K562 (cell line): Measurements from ENCODE around the gene ZNF692. TPM values are rescaled to one million over a fixed set of nuclear protein-coding genes. Genes with fewer than 3 reads are reported as not detected.

Source experiments
- ATAC-seq: fragments of 200-7000 bp; cut with Tn5 transposase; 3 replicates; pipeline ENCODE4 v1.9.1; 2020; ENCODE audit warnings: moderate library complexity
- BruUV-seq: library from RNA; stranded (reverse); fragments of 400-500 nt; replicated peaks from 2 replicates; lab custom pipeline; 2021; lab: Mats Ljungman, UMichigan
- CTCF ChIA-PET: fragments of 300-600 bp; formaldehyde crosslinking; extraction: SDS; loops from one replicate; lab custom pipeline; 2021; ENCODE audit warnings: low intra/inter-chr PET ratio; lab: Yijun Ruan, JAX
- POLR2A ChIA-PET: fragments of 300-600, 350-650 bp; sonication (Branson Sonifier 250); formaldehyde crosslinking; extraction: SDS; loops from one replicate; lab custom pipeline; 2021; ENCODE audit warnings: antibody characterized with exemption, inconsistent platforms; lab: Yijun Ruan, JAX
- DNase-seq, 4 experiments: peaks; one replicate each; pipeline versions ENCODE4 v3.0.0 to v3.0.0-alpha.2; 2011 to 2018; ENCODE audit warnings: low spot score in 3 of 4, mixed read lengths in 3 of 4; ENCODE audit errors: extremely low read depth in 1 of 4
- FAIRE-seq: peaks from 2 replicates; lab custom pipeline; 2011; peaks lifted over from hg19 to GRCh38; lab: Jason Lieb, UNC
- H2AFZ ChIP-seq: 2 replicates; pipeline ENCODE4 v1.6.0; 2011; ENCODE audit warnings: low read depth, low read length, control low read depth, inconsistent platforms
- H3K27ac ChIP-seq: fragments of 200-600 bp; 3 replicates; pipeline ENCODE4 v1.8.0; 2011; ENCODE audit warnings: low read depth, mild to moderate bottlenecking, control low read depth, inconsistent platforms, low read length, moderate library complexity, mixed read lengths; ENCODE audit errors: extremely low read depth
- H3K27me3 ChIP-seq, 2 experiments: fragments of 300-600 bp in 1 of 2; 2 replicates in 1 of 2; 3 replicates in 1 of 2; pipeline versions ENCODE4 v1.6.0 to v1.8.0; 2011; ENCODE audit warnings: inconsistent platforms in 2 of 2, low read length in 2 of 2, mild to moderate bottlenecking in 1 of 2, mixed read lengths in 1 of 2, moderate library complexity in 1 of 2; ENCODE audit not compliant: control insufficient read depth in 2 of 2, insufficient read depth in 2 of 2
- H3K36me3 ChIP-seq: fragments of 300-600 bp; 3 replicates; pipeline ENCODE4 v1.8.0; 2011; ENCODE audit warnings: mild to moderate bottlenecking, low read length, inconsistent platforms; ENCODE audit not compliant: control insufficient read depth, insufficient read depth
- H3K4me1 ChIP-seq, 2 experiments: fragments of 200-600 bp in 1 of 2; replicated peaks in 1 of 2; 2 replicates in 1 of 2; 3 replicates in 1 of 2; pipeline versions ENCODE4 v1.5.1 to v1.8.0; 2011; ENCODE audit warnings: inconsistent platforms in 2 of 2, low read length in 2 of 2, mild to moderate bottlenecking in 1 of 2, mixed read lengths in 1 of 2, moderate library complexity in 1 of 2; ENCODE audit not compliant: control insufficient read depth in 2 of 2, insufficient read depth in 2 of 2
- H3K4me2 ChIP-seq: 2 replicates; pipeline ENCODE4 v1.6.1; 2011; ENCODE audit warnings: low read length, control low read depth, inconsistent platforms, mixed read lengths; ENCODE audit not compliant: insufficient read depth
- H3K4me3 ChIP-seq: fragments of 200-600 bp; sonication (generic), shearing (Covaris generic); 2 replicates; pipeline ENCODE4 v1.5.1; 2016; ENCODE audit warnings: control low read depth, inconsistent platforms
- H3K79me2 ChIP-seq: fragments of 200-600 bp; 3 replicates; pipeline ENCODE4 v1.8.0; 2011; ENCODE audit warnings: low read length, inconsistent platforms; ENCODE audit not compliant: control insufficient read depth, insufficient read depth
- H3K9ac ChIP-seq, 2 experiments: 2 replicates each; pipeline versions ENCODE4 v1.6.0 to v1.6.1; 2011; ENCODE audit warnings: low read depth in 2 of 2, low read length in 2 of 2, control low read depth in 1 of 2, inconsistent platforms in 1 of 2, mild to moderate bottlenecking in 1 of 2, mixed read lengths in 1 of 2; ENCODE audit not compliant: insufficient read depth in 1 of 2
- H3K9me1 ChIP-seq: one replicate; pipeline ENCODE4 v1.6.0; 2011; ENCODE audit warnings: inconsistent platforms, mild to moderate bottlenecking, low read length, moderate library complexity; ENCODE audit not compliant: control insufficient read depth, insufficient read depth
- H3K9me3 ChIP-seq: replicated peaks from 2 replicates; pipeline ENCODE4 v1.5.1; 2011; ENCODE audit warnings: low read depth, low read length, inconsistent platforms; ENCODE audit not compliant: control insufficient read depth, insufficient read depth
- H4K20me1 ChIP-seq: replicated peaks from 2 replicates; pipeline ENCODE4 v1.6.1; 2011; ENCODE audit warnings: low read length, inconsistent platforms, mixed read lengths; ENCODE audit not compliant: control insufficient read depth, insufficient read depth
- DACH1 ChIP-seq: fragments of 450-650 bp; IDR thresholded peaks from 2 replicates; pipeline ENCODE4 v1.6.1; 2018; ENCODE audit not compliant: partially characterized antibody
- FUS ChIP-seq: fragments of 200-400 bp; formaldehyde crosslinking; optimal IDR thresholded peaks from 2 replicates; pipeline ENCODE3; 2017; ENCODE audit warnings: low read depth, low read length
- GATAD2A ChIP-seq: fragments of 450-650 bp; IDR thresholded peaks from 2 replicates; pipeline ENCODE4 v1.6.1; 2017
- HDAC3 ChIP-seq: fragments of 450-650 bp; IDR thresholded peaks from 2 replicates; pipeline ENCODE4 v1.6.1; 2018; ENCODE audit warnings: borderline replicate concordance, mild to moderate bottlenecking, moderate library complexity; ENCODE audit not compliant: partially characterized antibody
- HDAC6 ChIP-seq: IDR thresholded peaks from 2 replicates; pipeline ENCODE4 v1.6.1; 2012; ENCODE audit warnings: low read depth, mild to moderate bottlenecking, control low read depth, inconsistent platforms, low read length, moderate library complexity
- NCOA2 ChIP-seq, 2 experiments: fragments of 450-650 bp; IDR thresholded peaks; 2 replicates each; pipeline ENCODE4 v1.6.1; 2018; ENCODE audit warnings: mild to moderate bottlenecking in 2 of 2, moderate library complexity in 1 of 2; ENCODE audit not compliant: partially characterized antibody in 2 of 2
- PHF21A ChIP-seq: fragments of 450-650 bp; IDR thresholded peaks from 2 replicates; pipeline ENCODE4 v1.6.1; 2017; ENCODE audit warnings: low read depth, borderline replicate concordance
- PRPF4 ChIP-seq: fragments of 200-400 bp; formaldehyde crosslinking; IDR thresholded peaks from one replicate; pipeline ENCODE4 v1.6.1; 2017; ENCODE audit warnings: low read length, low read depth, mild to moderate bottlenecking; ENCODE audit not compliant: insufficient read depth, poor library complexity, severe bottlenecking
- RB1 ChIP-seq: fragments of 450-650 bp; IDR thresholded peaks from 2 replicates; pipeline ENCODE4 v1.6.1; 2017; ENCODE audit warnings: low read depth, mild to moderate bottlenecking
- SAFB2 ChIP-seq: fragments of 200-400 bp; formaldehyde crosslinking; IDR thresholded peaks from 2 replicates; pipeline ENCODE4 v1.6.1; 2018; ENCODE audit warnings: borderline replicate concordance, low read length, low read depth, moderate library complexity; ENCODE audit not compliant: severe bottlenecking
- SP1 ChIP-seq: sonication (generic); formaldehyde crosslinking; IDR thresholded peaks from 2 replicates; pipeline ENCODE4 v1.8.1; 2022; ENCODE audit warnings: mild to moderate bottlenecking, missing genetic modification reagents
- WHSC1 ChIP-seq: IDR thresholded peaks from one replicate; pipeline ENCODE4 v1.6.1; 2012; ENCODE audit warnings: low read length, control low read depth, inconsistent platforms
- ZNF311 ChIP-seq: fragments of 250-450 bp; sonication (Bioruptor Pico); IDR thresholded peaks from 2 replicates; pipeline ENCODE4 v1.4.0; 2020; ENCODE audit warnings: mild to moderate bottlenecking, moderate library complexity
- ZNF316 ChIP-seq: fragments of 450-650 bp; IDR thresholded peaks from 2 replicates; pipeline ENCODE4 v1.6.1; 2016
- ZNF449 ChIP-seq: fragments of 250-450 bp; sonication (Bioruptor Pico); IDR thresholded peaks from 2 replicates; pipeline ENCODE4 v1.8.0; 2022; ENCODE audit warnings: moderate library complexity, mild to moderate bottlenecking, inconsistent platforms
- WGBS: fragments of 100-300 bp; shearing (Covaris generic); methylation state at CpG from one replicate; pipeline ENCODE4 v1.1.6; 2016; ENCODE audit warnings: low coverage, mixed read lengths; ENCODE audit not compliant: insufficient coverage; ENCODE audit errors: missing lambda C conversion rate; 5-methylcytosine and 5-hydroxymethylcytosine counted together
- in situ Hi-C: fragments of 300-500 bp; cut with MboI; formaldehyde crosslinking; loops from 4 replicates; pipeline ENCODE4 v1.15.0; 2018; ENCODE audit warnings: inconsistent platforms, mixed read lengths
- intact Hi-C: fragments of 100-400 bp; cut with micrococcal nuclease; formaldehyde crosslinking; loops from 2 replicates; pipeline ENCODE4 v1.14.2; 2022
- polyA plus RNA-seq, 8 experiments: library from polyadenylated mRNA; depleted of rRNA in 4 of 8; stranded (reverse) in 5 of 8; unstranded in 3 of 8; fragments of >200 nt; fragmentation: Nextera tagmentation in 2 of 8; fragmentation: Illumina TruSeq in 1 of 8; extraction: Ambion mirVana in 2 of 8; extraction: Trizol in 1 of 8; gene quantifications; 2 replicates each; pipeline versions ENCODE4 v1.2.1 to v1.2.3, GENCODE V29; 2011 to 2014; ENCODE audit warnings: inconsistent platforms in 1 of 8, missing spikeins in 1 of 8
- total RNA-seq, 7 experiments: library from RNA; depleted of rRNA in 6 of 7; stranded (reverse); fragments of >200 nt in 6 of 7; fragmentation: Illumina TruSeq in 2 of 7; extraction: Trizol in 2 of 7; gene quantifications; 2 replicates each; pipeline versions ENCODE4 v1.2.1 to v1.2.3, GENCODE V29; 2011 to 2021; ENCODE audit warnings: low replicate concordance in 1 of 7
- TF ChIP-seq, protein P1 (sequence below): fragments of 450-650 bp; formaldehyde crosslinking; IDR thresholded peaks from 2 replicates; pipeline ENCODE4 v1.4.0; 2022; ENCODE audit warnings: missing genetic modification characterization
- TF ChIP-seq, protein P2 (sequence below): fragments of 450-650 bp; IDR thresholded peaks from 2 replicates; pipeline ENCODE4 v1.6.1; 2017; ENCODE audit warnings: antibody characterized with exemption

ZNF692 gene
- total and polyA plus RNA-seq, 9 of the 15 experiments (the other 6 are each of a cell fraction or from before 2014, with no cell fraction given) = 8.4 to 143 (median 55.9) TPM

- H3K27me3 ChIP-seq = no peaks in the 10 kb centered on the region
- H3K9ac ChIP-seq = peak overlapping the region; percentile 99 to 100
- intact Hi-C loops = loop anchor here (5.0 kb wide), 1 partner anchor 967 kb away; the partner anchor contains the start of gene TRIM58
These were observed 34.2 kb downstream of the ZNF692 start for GRCh38 chr1:248824701-248825100.

More at GRCh38 chr1:248824701-248825100, 34.2 kb downstream of the ZNF692 start:
- no TSS peak for BruUV-seq
- Histone ChIP-seq H3K9me3 (no peaks in the 10 kb centered on the region), H3K36me3 (peaks cover 48% of the 10 kb centered on the region; the same call in 2 of the 3 replicates), H3K79me2 (peaks cover 48% of the 10 kb centered on the region), H3K4me2 (peak overlapping the region; percentile 100), H4K20me1 (no peaks in the 10 kb centered on the region; the same call in 1 of the 2 replicates), H3K27ac (peak overlapping the region; percentile 99; the same call in 2 of the 3 replicates), H2AFZ (no peak overlapping the region), H3K4me3 (peak overlapping the region; percentile 90), H3K4me1 (peaks cover 24 to 47% of the 10 kb centered on the region in 2 experiments)
- FAIRE-seq (no peak), ATAC-seq (no peak), DNase-seq (no peak)
- ChIA-PET POLR2A (interaction anchor here (0.7 to 6.8 kb wide), 5 partner anchors 8 to 17 kb away, joined by 3 to 78 read pairs (median 3); partner anchors contain the start of gene ZNF672), CTCF (no interaction called here)
- WGBS = 62% methylated on average over 3 of the region's 3 CpGs
- TF ChIP-seq FUS = no peak
- TF ChIP-seq DACH1 = no peak
- no peak for TF ChIP-seq SAFB2
- TF ChIP-seq ZNF311 = no peak
- no peak for TF ChIP-seq HDAC3
- TF ChIP-seq, protein P1, sequence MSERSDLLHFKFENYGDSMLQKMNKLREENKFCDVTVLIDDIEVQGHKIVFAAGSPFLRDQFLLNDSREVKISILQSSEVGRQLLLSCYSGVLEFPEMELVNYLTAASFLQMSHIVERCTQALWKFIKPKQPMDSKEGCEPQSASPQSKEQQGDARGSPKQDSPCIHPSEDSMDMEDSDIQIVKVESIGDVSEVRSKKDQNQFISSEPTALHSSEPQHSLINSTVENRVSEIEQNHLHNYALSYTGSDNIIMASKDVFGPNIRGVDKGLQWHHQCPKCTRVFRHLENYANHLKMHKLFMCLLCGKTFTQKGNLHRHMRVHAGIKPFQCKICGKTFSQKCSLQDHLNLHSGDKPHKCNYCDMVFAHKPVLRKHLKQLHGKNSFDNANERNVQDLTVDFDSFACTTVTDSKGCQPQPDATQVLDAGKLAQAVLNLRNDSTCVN (CRISPR knock-in tag) = no peak
- TF ChIP-seq ZNF316 = no peak
- no peak for TF ChIP-seq RB1
- TF ChIP-seq NCOA2 (IDR thresholded peaks at IDR 0.05; ENCODE audit: partially characterized antibody in 2 of 2) = no peak
- no peak for TF ChIP-seq PRPF4
- TF ChIP-seq ZNF449 = no peak
- TF ChIP-seq GATAD2A = no peak
- TF ChIP-seq SP1 (CRISPR knock-in tag) = no peak
- TF ChIP-seq PHF21A = no peak
- TF ChIP-seq HDAC6 = no peak
- TF ChIP-seq, protein P2, sequence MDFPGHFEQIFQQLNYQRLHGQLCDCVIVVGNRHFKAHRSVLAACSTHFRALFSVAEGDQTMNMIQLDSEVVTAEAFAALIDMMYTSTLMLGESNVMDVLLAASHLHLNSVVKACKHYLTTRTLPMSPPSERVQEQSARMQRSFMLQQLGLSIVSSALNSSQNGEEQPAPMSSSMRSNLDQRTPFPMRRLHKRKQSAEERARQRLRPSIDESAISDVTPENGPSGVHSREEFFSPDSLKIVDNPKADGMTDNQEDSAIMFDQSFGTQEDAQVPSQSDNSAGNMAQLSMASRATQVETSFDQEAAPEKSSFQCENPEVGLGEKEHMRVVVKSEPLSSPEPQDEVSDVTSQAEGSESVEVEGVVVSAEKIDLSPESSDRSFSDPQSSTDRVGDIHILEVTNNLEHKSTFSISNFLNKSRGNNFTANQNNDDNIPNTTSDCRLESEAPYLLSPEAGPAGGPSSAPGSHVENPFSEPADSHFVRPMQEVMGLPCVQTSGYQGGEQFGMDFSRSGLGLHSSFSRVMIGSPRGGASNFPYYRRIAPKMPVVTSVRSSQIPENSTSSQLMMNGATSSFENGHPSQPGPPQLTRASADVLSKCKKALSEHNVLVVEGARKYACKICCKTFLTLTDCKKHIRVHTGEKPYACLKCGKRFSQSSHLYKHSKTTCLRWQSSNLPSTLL = no peak
- TF ChIP-seq WHSC1 = no peak
- TF ChIP-seq, all 486 proteins: peak for 0
- in situ Hi-C loops = no loop called here
- no peaks in the 10 kb centered on the region for H3K9me1 ChIP-seq
